HepG2 (cell line): ENCODE data around the gene AHSP. TPM values are rescaled to one million over a fixed set of nuclear protein-coding genes. Genes with fewer than 3 reads are reported as not detected.

Experiments
- ATAC-seq: fragments of 200-7000 bp; cut with Tn5 transposase; 3 replicates; pipeline ENCODE4 v1.9.1; 2020; ENCODE audit warnings: mild to moderate bottlenecking, moderate library complexity
- BruUV-seq: library from RNA; stranded (reverse); fragments of 400-500 nt; replicated peaks from 2 replicates; lab custom pipeline; 2021; lab: Mats Ljungman, UMichigan
- CTCF ChIA-PET: fragments of 300-600 bp; formaldehyde crosslinking; extraction: SDS; loops from one replicate; lab custom pipeline; 2021; ENCODE audit warnings: low total read pairs, inconsistent platforms, low intra/inter-chr PET ratio; lab: Yijun Ruan, JAX
- POLR2A ChIA-PET: fragments of 350-600 bp; sonication (Branson Sonifier 250); formaldehyde crosslinking; loops from one replicate; lab custom pipeline; 2020; ENCODE audit warnings: antibody characterized with exemption, inconsistent platforms; lab: Yijun Ruan, JAX
- DNase-seq: peaks from one replicate; pipeline ENCODE4 v3.0.0-alpha.2; 2015; ENCODE audit warnings: low spot score
- FAIRE-seq: peaks from 3 replicates; lab custom pipeline; 2011; peaks lifted over from hg19 to GRCh38; lab: Jason Lieb, UNC
- H2AFZ ChIP-seq: one replicate; pipeline ENCODE4 v1.6.1; 2011; ENCODE audit warnings: low read length, inconsistent platforms
- H3K27ac ChIP-seq: fragments of 300-600 bp; 3 replicates; pipeline ENCODE4 v1.8.0; 2011; ENCODE audit warnings: mixed run types, mild to moderate bottlenecking, mixed read lengths, low read length, inconsistent platforms; ENCODE audit not compliant: insufficient read depth; ENCODE audit errors: extremely low read length
- H3K27me3 ChIP-seq, 2 experiments: fragments of 200-600 bp in 1 of 2; 2 replicates in 1 of 2; 3 replicates in 1 of 2; pipeline versions ENCODE4 v1.6.0 to v1.8.0; 2011; ENCODE audit warnings: low read length in 2 of 2, mild to moderate bottlenecking in 2 of 2, moderate library complexity in 2 of 2, inconsistent platforms in 1 of 2; ENCODE audit not compliant: insufficient read depth in 2 of 2, control insufficient read depth in 1 of 2
- H3K36me3 ChIP-seq, 2 experiments: fragments of 200-600 bp in 1 of 2; replicated peaks in 1 of 2; 2 replicates in 1 of 2; 3 replicates in 1 of 2; pipeline versions ENCODE4 v1.5.1 to v1.8.0; 2011; ENCODE audit warnings: low read length in 2 of 2, inconsistent platforms in 1 of 2; ENCODE audit not compliant: insufficient read depth in 2 of 2, control insufficient read depth in 1 of 2
- H3K4me1 ChIP-seq: 2 replicates; pipeline ENCODE4 v1.5.1; 2012; ENCODE audit warnings: low read length, inconsistent platforms; ENCODE audit not compliant: insufficient read depth
- H3K4me2 ChIP-seq: 2 replicates; pipeline ENCODE4 v1.6.0; 2011; ENCODE audit warnings: low read depth, low read length, inconsistent platforms
- H3K4me3 ChIP-seq, 3 experiments: fragments of 200-600 bp in 1 of 3; sonication (generic), shearing (Covaris generic) in 1 of 3; replicated peaks in 1 of 3; 2 replicates each; pipeline ENCODE4 v1.5.1; 2011 to 2016; ENCODE audit warnings: low read length in 3 of 3, inconsistent platforms in 2 of 3, low read depth in 2 of 3, mild to moderate bottlenecking in 2 of 3, control low read depth in 1 of 3, mixed read lengths in 1 of 3; ENCODE audit not compliant: insufficient read depth in 1 of 3
- H3K79me2 ChIP-seq: one replicate; pipeline ENCODE4 v1.6.1; 2011; ENCODE audit warnings: low read length, inconsistent platforms; ENCODE audit not compliant: insufficient read depth
- H3K9ac ChIP-seq: 2 replicates; pipeline ENCODE4 v1.6.0; 2011; ENCODE audit warnings: mild to moderate bottlenecking, low read depth, low read length, inconsistent platforms; ENCODE audit not compliant: insufficient read depth
- H3K9me3 ChIP-seq: 2 replicates; pipeline ENCODE4 v1.5.1; 2012; ENCODE audit warnings: mild to moderate bottlenecking, low read length
- H4K20me1 ChIP-seq: 2 replicates; pipeline ENCODE4 v1.6.0; 2011; ENCODE audit warnings: inconsistent platforms, mild to moderate bottlenecking, low read length, moderate library complexity; ENCODE audit not compliant: insufficient read depth
- RFXANK ChIP-seq: IDR thresholded peaks from 2 replicates; pipeline ENCODE4 v1.6.1; 2016
- SAP130 ChIP-seq: IDR thresholded peaks from 2 replicates; pipeline ENCODE4 v1.6.1; 2016; ENCODE audit warnings: low read depth
- SNAI1 ChIP-seq: sonication (generic); formaldehyde crosslinking; IDR thresholded peaks from 2 replicates; pipeline ENCODE4 v1.5.0; 2020; ENCODE audit warnings: mild to moderate bottlenecking, missing genetic modification reagents, borderline replicate concordance
- ZNF572 ChIP-seq: sonication (generic); formaldehyde crosslinking; IDR thresholded peaks from 2 replicates; pipeline ENCODE4 v1.5.1; 2020; ENCODE audit warnings: mild to moderate bottlenecking, missing genetic modification reagents
- ZNF878 ChIP-seq: sonication (generic); formaldehyde crosslinking; IDR thresholded peaks from 2 replicates; pipeline ENCODE4 v1.8.1; 2023; ENCODE audit warnings: mild to moderate bottlenecking, missing genetic modification reagents, moderate library complexity
- WGBS: methylation state at CpG from one replicate; pipeline ENCODE4 v1.1.6; 2017; ENCODE audit warnings: low lambda C conversion rate; 5-methylcytosine and 5-hydroxymethylcytosine counted together
- in situ Hi-C: cut with HindIII; loops from 2 replicates; pipeline ENCODE4 v1.10.0; 2017; ENCODE audit warnings: low pct_unique_long_range_greater_than_20kb; ENCODE audit not compliant: extremely low pct_ligation_motif_present
- intact Hi-C: fragments of 100-400 bp; cut with micrococcal nuclease; formaldehyde crosslinking; loops from one replicate; pipeline ENCODE4 v1.10.0; 2022; ENCODE audit not compliant: unreplicated experiment
- polyA plus RNA-seq, 8 experiments: library from polyadenylated mRNA; depleted of rRNA in 3 of 8; stranded (reverse) in 7 of 8; unstranded in 1 of 8; fragments of >200 nt; fragmentation: Illumina TruSeq in 4 of 8; extraction: Trizol in 4 of 8; gene quantifications; 2 replicates each; pipeline versions ENCODE4 v1.2.1 to v1.2.3, GENCODE V29; 2011 to 2016; ENCODE audit warnings: low read depth in 4 of 8, missing spikeins in 1 of 8, mixed read lengths in 1 of 8; ENCODE audit not compliant: insufficient read depth in 1 of 8
- total RNA-seq, 5 experiments: library from RNA; depleted of rRNA; stranded (reverse); fragments of >200 nt; fragmentation: Illumina TruSeq; extraction: Trizol; gene quantifications; 2 replicates each; pipeline ENCODE4 v1.2.3, GENCODE V29; 2016; ENCODE audit warnings: low read depth in 1 of 5
- TF ChIP-seq, protein P1 (sequence below): sonication (generic); formaldehyde crosslinking; conservative IDR thresholded peaks from 2 replicates; pipeline ENCODE4 v1.8.0; 2022; ENCODE audit warnings: missing genetic modification reagents
- TF ChIP-seq, protein P2 (sequence below): sonication (generic); formaldehyde crosslinking; IDR thresholded peaks from 2 replicates; pipeline ENCODE4 v1.8.0; 2022; ENCODE audit warnings: missing genetic modification reagents, low read depth, mild to moderate bottlenecking, borderline replicate concordance
- TF ChIP-seq, protein P3 (sequence below): sonication (generic); formaldehyde crosslinking; IDR thresholded peaks from 2 replicates; pipeline ENCODE4 v1.8.0; 2022; ENCODE audit warnings: mild to moderate bottlenecking, missing genetic modification reagents, moderate library complexity

Gene AHSP
- total and polyA plus RNA-seq, 2 of the 13 experiments (the other 11 are each of a cell fraction or from before 2014, with no cell fraction given): not detected

DNA sequence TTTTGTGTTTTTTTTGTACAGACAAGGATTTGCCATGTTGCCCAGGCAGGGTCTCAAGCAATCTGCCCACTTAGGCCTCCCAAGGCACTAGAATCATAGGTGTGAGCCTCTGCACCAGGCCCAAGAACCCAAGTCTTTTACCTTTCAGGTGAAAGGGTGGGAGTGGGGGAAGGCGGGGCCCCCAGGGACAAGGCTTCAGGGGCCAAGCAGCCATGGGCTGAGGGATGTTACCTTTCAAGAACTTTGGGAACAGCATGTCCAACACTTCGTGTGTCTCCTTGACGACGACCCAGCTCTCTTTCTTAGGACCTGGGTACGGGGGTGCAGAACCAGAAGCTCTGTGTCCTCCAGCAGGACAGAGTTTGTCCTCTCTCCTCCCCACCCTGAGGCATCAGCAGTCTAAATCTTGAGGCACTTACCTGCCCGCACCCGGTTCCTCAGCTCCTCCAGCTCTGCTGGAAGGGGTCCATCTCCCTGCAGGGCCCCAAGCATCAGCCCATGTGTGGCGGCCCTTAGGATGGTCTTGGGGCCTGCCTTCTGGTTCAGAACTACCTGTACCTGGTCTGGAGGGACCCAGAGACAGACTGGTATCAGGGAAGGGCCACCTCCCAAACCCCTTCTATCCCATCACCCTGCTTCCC, 35.8 kb upstream of the AHSP start:
- ChIA-PET CTCF (no interaction called here), POLR2A (interaction anchor here (0.6 to 1.6 kb wide), 2 partner anchors 14 to 242 kb away, joined by 3 to 5 read pairs; no protein-coding TSS in a partner anchor)
- FAIRE-seq: no peak
- H4K20me1 ChIP-seq: no peaks in the 10 kb centered on the region
- H3K4me1 ChIP-seq: no peaks in the 10 kb centered on the region
- no peak overlapping the region for H3K4me2 ChIP-seq
- H2AFZ ChIP-seq: no peak overlapping the region
- no peak for DNase-seq
- no peak overlapping the region for H3K4me3 ChIP-seq
- H3K79me2 ChIP-seq: no peaks in the 10 kb centered on the region
- H3K36me3 ChIP-seq: peaks cover 26 to 65% of the 10 kb centered on the region in 2 experiments
- no peak for ATAC-seq
- in situ Hi-C loops: no loop called here
- H3K9me3 ChIP-seq: no peaks in the 10 kb centered on the region
- no peak overlapping the region for H3K27ac ChIP-seq
- no peak overlapping the region for H3K9ac ChIP-seq
- intact Hi-C loops: no loop called here
- no TSS peak for BruUV-seq
- whole genome bisulfite sequencing: 95% methylated on average over 8 of the region's 8 CpGs
- no peaks in the 10 kb centered on the region for H3K27me3 ChIP-seq
- TF ChIP-seq SNAI1 (CRISPR knock-in tag) (no peak), SAP130 (CRISPR knock-in tag) (no peak), ZNF572 (CRISPR knock-in tag) (no peak), RFXANK (CRISPR knock-in tag) (no peak), ZNF878 (CRISPR knock-in tag) (no peak)
- TF ChIP-seq, protein P1, sequence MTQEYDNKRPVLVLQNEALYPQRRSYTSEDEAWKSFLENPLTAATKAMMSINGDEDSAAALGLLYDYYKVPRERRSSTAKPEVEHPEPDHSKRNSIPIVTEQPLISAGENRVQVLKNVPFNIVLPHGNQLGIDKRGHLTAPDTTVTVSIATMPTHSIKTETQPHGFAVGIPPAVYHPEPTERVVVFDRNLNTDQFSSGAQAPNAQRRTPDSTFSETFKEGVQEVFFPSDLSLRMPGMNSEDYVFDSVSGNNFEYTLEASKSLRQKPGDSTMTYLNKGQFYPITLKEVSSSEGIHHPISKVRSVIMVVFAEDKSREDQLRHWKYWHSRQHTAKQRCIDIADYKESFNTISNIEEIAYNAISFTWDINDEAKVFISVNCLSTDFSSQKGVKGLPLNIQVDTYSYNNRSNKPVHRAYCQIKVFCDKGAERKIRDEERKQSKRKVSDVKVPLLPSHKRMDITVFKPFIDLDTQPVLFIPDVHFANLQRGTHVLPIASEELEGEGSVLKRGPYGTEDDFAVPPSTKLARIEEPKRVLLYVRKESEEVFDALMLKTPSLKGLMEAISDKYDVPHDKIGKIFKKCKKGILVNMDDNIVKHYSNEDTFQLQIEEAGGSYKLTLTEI: no peak
- TF ChIP-seq, protein P2, sequence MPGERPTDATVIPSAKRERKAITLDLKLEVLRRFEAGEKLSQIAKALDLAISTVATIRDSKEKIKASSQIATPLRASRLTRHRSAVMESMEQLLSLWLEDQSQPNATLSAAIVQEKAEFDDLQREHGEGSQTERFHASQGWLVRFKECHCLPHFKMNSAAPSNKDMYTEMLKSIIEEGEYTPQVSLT (CRISPR knock-in tag): no peak
- TF ChIP-seq, protein P3, sequence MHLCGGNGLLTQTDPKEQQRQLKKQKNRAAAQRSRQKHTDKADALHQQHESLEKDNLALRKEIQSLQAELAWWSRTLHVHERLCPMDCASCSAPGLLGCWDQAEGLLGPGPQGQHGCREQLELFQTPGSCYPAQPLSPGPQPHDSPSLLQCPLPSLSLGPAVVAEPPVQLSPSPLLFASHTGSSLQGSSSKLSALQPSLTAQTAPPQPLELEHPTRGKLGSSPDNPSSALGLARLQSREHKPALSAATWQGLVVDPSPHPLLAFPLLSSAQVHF (CRISPR knock-in tag): no peak
